ENCODE results near the gene TBC1D22A.

GRCh38 chr22:47166033-47166404, 403.6 kb downstream of the TBC1D22A start:
- TF ChIP-seq EP300 (IDR thresholded peaks at IDR 0.05) (no peak), CTCF (IDR thresholded peaks at IDR 0.05) (no peak)

Data from ovary (tissue), 3 donors.